CD4-positive, alpha-beta T cell treated with Interleukin-12 subunit alpha and Interleukin-12 subunit beta, for 1 hour (primary cell): ENCODE data around the gene MCCC1.
A peak's percentile ranks its signal among the peaks of the same experiment; 100 is the strongest.
"Not testable (repeated sequence)": the region's sequence is repeated elsewhere in the genome, so short reads cannot be mapped to it uniquely, and the experiment has no call there.

Source experiments
- DNase-seq: peaks from one replicate; pipeline ENCODE4 v3.0.0-alpha.2; 2020

Gene MCCC1

DNA sequence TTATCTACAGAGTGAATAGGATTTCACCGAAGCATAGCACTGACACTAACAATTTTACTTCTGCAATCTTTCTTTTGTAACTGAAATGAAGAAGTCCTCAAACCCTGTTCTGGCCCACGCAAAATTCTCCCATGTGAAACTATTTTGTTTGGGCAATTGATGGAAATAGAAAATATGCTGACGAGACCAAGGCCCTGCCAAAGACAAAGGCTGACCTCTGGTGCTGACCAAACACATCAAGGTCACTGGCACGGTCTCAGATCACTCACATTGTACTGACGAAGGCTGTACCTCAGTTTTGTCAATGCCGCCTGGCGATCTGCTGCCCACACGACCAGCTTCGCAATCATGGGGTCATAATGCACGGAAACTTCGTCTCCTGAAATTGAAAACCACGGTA is 60.5 kb downstream of the MCCC1 start:
- no peak for DNase-seq

DNA sequence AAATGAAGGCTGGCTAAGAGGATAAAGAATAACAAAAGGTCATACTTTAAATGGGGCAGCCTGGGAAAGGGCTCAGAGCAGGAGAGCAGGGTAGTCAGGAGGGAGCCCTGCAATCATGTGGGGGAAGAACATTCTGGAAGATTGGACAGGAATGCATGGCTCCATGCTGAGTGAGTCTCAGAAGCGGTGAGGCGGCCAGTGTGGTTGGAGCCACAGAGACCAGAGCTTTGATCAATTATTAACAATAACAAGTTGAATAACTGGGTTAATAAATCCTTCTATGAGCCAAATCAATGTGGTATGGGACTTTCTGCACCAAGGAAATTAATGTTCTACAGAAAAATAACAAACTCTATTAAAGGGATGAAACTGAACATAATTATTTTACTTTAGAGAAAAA is 61.1 kb downstream of the MCCC1 start:
- no peak for DNase-seq

DNA sequence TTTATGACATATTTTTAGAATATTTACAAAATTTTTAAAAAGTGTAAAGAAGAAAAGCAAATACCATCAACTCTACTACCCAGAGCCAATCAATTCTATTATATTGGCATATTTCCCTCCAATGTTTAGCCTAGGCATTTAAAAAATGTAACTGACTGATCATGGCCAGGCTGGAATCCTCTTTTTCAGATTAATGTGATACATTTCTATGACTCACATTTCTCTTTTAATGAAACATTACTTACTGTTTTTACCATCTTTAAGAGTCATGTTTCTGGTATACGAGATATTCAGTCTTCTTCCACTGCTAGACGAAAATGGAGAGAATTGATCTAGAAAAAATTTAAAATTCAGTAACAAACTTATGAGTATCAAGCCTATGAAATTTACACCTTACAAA is 65.5 kb downstream of the MCCC1 start:
- no peak for DNase-seq

DNA sequence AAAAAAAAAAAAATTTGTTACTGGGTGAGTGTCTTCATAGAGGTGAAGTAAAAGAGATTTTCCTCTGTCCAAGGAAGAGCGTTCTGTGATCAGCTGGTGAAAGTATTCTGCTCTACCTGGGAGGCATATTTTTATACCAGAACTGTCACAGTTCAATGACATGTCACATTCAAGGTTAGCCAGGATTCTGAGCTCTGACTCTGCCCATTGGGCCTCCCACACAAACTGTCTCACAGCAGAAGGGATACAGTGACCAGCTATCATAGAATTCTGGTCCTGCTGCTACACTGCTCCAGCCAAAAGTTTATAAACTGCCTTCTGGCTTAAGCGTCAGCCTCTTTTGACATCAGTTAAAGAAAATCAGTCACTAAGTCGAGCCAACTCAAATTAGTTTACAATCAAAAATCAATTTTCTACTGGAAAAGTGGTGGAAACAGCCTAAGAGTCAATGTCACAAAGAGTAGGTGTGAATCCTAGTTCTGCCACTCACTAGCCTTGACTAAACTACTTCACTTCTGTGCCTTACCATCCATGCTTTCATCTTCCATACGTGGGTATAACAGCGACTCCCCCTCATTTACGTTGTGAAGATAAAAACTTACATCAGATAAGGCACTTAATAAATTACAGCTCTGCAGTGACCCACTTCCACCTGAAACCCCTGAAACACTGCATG is 66.3 kb downstream of the MCCC1 start:
- no peak for DNase-seq

DNA sequence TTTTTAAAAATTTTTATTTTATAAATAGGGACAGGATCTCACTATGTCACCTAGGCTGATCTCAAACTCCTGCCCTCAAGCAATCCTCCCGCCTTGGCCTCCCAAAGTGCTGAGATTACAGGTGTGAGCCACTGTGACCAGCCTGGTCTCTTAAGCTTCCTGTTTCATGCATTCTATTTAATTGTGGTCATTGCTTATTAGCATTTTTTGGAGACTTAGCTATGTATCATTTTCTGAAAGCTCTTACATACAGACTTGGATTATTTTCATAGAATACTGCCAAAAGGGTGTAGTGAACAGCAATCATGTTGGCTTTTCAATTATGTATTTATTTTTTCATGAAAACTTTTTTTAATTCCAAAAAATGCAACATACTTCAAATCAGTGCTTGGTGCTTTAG is 67.5 kb downstream of the MCCC1 start:
- no peak for DNase-seq

DNA sequence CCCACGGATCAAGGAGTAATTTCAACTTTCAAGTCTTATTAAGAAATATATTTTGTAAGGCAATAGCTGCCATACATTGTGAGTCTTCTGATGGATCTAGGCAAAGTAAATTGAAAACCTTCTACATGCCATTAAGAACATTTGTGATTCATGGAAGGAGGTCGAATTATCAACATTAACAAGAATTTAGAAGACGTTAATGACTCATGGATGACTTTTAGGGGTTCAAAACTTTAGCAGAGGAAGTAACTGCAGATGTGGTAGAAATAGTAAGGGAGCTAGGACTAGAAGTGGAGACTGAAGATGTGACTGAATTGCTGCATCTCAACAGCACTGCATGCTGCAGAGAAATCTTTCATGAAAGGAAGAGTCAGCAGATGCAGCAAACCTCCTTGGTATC is 70.9 kb downstream of the MCCC1 start:
- no peak for DNase-seq

DNA sequence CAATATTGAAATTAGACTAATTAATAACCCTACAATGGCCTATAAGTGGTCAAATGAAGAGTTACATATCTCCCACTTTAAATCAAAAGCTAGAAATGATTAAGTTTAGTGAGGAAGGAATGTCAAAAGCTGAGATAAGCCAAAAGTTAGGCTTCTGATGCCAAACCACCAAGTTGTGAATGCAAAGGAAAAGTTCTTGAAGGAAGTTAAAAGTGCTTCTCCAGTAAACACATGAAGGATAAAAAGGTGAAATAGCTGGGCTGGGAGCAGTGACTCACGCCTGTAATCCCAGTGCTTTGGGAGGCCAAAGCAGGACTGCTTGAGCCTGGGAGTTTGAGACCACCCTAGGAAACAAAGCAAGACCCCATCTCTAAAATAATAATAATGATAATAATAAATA is 72.0 kb downstream of the MCCC1 start:
- DNase-seq: no peak

DNA sequence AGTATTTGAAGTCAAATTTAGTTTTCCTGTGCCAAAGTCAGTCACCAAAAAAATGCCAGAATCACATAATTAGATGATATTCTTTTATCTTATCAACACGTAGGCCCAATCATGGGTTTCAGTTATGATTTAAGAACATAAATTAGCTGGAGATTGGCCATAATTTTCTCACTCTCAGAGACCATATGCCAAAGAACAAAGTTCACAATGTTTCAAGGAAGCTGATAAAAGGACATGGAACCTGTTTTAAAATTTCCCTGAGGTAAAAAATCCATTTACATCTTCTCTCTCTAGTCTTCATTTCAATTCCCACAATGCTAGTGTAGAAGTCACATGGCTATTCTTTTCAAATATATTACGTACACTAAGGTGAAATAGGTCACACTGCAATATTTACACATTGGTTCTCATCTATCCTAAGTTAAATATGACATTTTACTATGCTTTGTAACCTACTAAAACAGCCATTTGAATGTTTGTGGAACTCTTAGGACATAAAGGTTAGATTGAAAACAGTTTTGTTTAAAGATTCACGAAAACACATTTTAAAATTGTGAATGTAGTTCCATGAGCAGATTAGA is 76.3 kb downstream of the MCCC1 start:
- DNase-seq: no peak

DNA sequence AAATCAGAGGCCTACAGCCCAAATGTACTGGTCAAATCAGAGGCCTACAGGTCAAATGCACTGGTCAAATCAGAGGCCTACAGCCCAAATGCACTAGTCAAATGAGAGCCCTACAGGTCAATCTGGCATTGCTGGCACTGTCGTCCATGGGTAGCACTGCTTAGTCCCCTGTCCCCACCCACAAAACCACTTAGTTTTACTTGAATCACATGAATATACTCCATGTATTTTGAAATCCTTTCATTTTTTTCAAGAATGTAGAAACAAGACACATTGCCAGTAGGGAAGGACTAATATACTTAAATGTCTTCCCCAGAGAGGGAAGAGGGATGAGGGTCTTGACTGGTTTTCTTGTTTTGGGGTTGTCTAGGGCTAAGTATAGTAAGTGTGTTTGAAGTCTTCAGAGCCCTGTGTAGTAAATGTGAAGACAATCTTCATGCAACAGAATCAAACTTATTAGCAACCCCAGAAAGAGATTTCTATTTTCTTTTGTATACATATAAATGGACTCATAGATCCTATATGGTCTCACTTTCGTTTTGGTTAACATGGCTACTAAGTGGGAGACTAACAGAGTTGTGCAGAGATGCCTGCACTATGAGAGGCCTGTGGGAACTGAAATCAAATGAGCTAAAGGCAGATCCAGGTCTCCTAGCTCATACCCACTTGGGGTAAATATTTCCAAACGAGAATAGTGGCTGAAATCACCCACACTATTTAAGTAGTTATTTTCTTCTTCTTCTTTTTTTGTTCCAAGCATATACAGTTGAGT is 80.7 kb downstream of the MCCC1 start:
- no peak for DNase-seq

DNA sequence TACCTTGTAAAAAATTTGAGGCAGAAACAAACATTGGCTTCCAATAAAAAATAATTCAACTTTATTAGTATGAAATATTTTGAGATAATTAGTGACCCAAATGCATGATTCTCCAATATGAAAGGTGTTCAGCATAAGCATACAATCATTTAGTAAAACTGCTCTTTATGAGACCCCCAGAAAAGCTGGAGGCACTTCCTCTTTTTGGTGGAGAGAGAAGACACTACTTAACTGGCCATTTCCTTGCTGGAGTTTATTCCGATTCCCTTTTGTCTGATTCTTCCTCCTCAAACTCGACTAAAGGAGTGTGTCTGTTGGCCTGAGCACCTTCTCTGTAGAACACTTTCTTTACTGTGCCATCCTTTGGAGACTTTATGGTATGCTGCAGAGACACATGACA is 84.1 kb downstream of the MCCC1 start:
- DNase-seq: no peak

DNA sequence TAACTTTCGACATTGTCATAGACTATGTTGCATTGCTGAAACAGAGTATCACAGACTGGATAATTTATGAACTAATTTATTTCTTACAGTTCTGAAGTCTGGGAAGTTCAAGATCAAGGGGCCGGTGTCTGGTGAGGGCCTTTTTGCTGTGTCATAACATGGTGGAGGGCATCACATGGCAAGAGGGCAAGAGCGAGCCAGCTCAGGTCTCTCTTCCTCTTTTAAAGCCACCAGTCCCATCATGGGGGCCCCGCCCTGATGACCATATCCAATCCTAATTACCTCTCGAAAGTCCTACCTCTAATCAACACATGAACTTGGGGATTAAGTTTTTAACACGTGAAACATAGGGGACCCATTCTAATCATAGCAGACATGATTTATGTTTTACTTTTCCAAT is 85.4 kb downstream of the MCCC1 start:
- DNase-seq: no peak

DNA sequence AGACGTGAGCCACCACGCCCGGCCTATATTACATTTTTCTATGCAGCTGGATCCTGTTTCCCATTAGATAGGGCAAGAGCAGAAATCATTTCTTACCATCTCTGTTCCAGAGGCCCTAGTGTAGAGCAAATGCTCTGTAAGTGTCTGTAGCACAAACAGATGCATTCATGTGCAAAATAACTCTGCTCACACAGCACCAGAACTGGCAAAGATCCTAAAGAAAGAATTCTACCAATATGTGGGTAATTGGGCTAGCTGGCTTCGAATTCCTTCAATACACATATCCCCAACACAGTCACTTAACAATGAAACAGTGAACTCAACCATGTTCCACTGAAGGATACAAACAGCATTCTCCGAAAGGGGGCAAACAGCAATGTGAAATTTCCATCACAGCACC is 86.2 kb downstream of the MCCC1 start:
- DNase-seq: no peak

DNA sequence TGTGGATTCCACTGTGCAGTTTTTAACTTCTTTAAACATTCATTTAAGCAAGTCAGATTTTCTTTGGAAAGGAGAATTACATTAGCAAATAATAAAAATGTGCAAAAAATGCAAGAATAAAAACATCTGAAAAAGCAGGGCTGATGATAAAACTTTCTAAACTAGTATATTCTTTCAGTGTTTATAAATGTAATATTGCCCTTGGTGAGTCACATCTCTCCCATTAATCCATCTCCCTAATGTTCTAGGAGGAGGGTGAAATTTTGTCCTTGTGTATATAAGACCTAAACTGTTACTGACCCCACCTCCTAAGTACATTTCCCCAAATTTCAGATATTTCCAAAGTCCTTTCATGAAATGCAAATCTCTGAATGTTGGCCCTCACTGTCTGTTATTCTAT is 90.5 kb downstream of the MCCC1 start:
- no peak for DNase-seq

DNA sequence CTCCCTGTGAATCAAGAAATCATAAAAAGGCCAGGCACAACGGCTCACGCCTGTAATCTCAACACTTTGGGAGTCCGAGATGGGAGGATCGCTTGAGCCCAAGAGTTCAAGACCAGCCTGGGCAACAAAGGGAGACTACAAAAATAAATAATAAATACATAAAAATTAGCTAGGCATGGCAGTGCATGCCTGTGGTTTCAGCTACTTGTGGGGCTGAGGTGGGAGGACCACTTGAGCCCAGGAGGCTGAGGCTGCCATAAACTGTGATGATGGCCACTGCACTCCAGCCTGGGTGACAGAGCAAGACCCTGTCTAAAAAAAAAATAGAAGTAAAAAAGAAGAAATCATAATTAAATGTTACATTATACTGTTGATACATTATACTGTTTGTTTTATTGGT is 91.0 kb downstream of the MCCC1 start:
- DNase-seq: no peak

DNA sequence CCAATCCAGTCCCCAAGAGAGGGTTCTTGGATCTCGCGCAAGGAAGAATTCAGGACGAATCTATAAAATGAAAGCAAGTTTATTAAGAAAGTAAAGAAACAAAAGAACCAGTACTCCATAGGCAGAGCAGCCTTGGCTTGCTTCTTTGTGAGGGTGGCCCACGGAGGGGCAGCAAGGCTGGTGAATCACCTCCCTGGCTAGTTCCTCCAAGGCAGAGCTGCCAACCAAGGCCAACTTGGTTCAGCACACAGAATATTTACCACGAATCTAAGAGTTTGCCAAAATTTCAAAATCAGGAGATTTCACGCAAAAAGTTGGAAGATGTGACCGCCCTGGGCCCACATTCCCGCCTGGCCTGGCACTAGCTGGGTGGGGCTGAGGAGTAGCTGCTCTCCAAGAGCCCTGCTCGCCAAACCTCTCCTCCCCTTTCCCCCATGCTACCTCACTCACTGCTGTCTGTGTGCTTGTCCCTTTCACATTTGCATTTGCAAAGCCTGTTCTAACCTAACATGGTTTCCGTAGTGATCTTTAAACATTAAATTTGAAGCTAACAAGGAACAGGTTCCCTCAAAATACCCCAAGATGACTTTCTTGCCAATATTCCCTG is 92.8 kb downstream of the MCCC1 start:
- no peak for DNase-seq

DNA sequence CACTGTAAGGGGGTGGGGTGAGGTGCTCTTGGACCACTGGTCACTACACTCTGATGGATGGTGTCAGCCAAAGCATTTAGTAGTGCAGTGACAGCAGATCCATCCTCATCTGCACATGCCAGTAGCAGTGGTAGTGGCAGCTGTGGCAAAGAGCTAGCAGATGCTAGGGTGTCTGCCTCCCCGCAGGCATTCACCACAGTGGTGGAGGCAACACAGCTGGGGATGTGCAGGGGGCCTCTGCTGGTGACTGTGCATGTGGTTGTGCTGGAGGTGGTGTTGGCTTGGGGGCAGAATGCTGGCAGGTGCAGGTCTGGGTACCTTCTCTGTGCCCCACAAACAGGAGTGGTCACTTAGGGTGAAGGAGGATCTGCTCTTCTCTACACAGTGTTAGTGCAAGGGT is 99.5 kb downstream of the MCCC1 start:
- no peak for DNase-seq

DNA sequence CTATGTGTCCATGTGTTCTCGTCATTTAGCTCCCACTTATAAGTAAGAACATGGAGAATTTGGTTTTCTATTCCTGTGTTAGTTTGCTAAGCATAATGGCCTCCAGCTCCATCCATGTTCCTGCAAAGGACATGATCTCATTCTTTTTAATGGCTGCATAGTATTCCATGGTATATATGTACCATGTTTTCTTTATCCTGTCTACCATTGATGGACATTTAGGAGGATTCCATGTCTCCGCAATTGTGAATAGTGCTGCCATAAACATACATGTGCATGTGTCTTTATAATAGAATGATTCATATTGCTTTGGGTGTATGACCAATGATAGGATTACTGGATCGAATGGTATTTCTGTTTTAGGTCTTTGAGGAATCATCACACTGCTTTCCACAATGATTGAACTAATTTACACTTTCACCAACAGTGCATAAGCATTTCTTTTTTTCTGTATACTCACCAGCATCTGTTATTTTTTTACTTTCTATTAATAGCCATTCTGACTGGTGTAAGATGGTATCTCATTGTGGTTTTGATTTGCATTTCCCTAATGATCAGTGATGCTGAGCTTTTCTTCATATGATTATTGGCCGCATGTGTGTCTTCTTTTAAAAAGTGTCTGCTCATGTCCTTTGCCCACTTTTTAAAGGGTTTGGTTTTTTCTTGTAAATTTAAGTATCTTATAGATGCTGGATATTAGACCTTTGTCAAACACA is 105.7 kb downstream of the MCCC1 start:
- not testable (repeated sequence) for DNase-seq

DNA sequence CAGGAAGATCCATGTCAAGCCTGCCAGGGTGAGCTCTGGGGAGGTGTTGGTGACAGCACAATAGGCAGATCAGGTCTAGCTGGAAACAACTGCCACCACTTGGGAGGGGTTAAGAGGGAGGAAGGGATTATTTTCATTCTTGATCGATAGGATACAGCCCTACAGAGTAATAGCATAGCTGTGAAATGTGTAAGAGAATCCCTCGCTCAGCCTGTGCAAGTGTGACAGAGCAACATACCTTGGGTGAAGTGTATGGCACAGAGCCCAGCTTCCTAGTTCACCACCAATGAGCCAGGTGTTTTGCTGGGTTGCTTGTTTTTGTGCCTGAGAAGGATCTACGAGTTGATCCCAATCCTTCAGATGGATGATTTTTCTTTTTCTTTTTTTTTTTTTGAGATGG is 109.7 kb downstream of the MCCC1 start:
- DNase-seq: no peak

DNA sequence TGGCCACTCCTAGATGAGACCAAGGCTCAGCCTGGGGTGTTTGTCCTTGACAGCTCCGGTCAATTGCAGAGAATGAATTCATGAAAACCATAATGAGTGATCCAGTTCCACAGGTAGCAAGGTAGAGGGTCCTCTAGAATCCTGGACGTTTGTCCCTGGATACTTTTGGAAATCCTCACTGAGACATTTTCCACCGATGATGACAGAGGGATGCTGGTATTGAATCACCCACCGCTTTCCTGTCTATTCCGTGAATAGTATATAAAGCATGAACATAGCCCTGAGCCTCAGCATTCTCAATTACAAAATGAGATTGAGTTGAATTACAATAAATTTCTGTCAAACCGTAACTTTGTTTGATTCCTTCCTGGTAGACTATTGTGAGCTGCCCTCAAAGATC is 113.3 kb downstream of the MCCC1 start:
- DNase-seq: no peak

DNA sequence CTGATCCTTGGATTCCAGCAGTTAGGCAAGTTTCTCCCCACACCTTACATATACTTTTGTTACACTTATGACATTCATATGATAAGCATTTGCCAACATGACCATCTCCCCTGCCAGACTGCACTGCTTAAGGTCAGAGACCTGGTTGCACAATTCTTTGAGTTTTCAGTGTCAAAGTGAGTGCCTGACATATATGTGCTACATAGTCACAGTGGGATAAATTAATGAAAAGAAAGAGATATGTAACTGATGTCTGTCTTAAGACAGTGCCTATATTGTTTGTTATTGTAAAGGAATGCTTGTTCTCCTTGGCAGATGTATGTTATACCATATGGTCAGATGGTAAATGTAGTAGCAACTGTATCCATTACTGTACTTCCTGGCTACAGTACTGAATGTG is 115.4 kb downstream of the MCCC1 start:
- DNase-seq: no peak

DNA sequence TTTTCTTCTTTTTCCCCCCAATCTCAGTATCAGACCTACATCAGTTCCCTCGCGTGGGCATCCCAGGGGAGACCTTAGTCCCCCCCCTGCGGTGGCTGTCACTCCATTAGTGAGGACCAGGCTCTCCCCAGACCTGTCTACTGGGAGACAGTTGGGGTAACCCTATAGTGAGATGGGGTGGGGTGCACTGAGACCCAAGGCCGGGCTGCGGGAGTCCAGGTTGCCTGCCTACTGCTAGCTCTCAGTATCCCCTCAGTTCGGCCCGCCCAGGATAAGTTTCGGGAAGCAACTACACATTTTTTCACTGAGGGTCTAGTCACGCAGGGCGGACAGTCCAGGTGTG is 118.3 kb downstream of the MCCC1 start:
- no peak for DNase-seq

DNA sequence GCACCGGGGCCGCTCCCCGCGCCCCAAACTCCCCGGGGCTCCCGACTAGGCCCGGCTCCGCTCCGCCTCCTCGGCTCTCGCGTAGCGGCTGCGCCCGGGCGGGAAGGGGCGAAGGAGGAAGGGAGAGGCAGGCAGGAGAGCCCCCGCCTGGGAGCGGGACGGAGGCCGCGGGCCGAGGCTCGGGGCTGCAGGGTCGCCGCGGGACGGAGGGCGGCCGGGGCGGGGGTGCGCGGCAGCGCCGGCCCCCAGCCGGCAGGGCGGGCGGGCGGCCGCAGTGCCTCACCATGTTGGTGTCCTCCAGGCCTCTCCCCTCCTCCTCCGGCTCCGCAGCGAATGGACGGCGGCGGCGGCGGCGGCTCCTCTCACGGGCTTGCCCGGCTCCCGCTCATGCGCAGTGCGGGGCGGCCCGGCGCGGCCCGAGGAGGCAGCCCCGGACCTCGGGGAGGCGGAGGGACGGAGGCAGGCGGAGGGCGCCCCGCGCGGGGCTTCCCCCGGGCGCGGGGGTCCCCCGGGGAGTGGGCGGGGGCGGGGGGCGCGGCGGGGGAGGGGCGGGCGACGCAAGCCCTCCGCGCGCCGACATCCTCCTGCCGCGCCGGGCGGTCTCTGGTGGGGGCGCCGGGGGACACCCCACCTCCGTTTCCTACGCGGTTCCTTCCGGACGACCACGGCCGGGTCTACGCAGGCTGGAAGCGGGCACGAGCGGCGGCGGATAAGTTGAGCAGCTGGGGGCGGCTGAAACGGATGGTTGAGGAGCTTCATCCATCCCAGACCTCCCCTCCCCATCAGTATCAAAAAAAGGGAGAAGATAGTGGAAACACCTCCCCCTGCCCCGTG is 118.9 kb downstream of the MCCC1 start, which contains the start of gene DCUN1D1:
Gene DCUN1D1, minus strand, starts transcription at position 335 of the 834 bp plus-strand sequence. Its CDS starts 49 bp downstream, at position 286.
- DNase-seq: peak; percentile 91
